HepG2 (cell line): ENCODE measurements around the gene RNF13.

Experiments
- CC2D1A ChIP-seq: sonication (generic); formaldehyde crosslinking; IDR thresholded peaks from 2 replicates; pipeline ENCODE4 v1.8.1; 2023; ENCODE audit warnings: mild to moderate bottlenecking, missing genetic modification reagents
- CTCF ChIP-seq: sonication (generic); formaldehyde crosslinking; IDR thresholded peaks from 2 replicates; pipeline ENCODE4 v1.5.0; 2020; ENCODE audit warnings: mild to moderate bottlenecking, missing genetic modification reagents, moderate library complexity
- EZH2 ChIP-seq: conservative IDR thresholded peaks from 2 replicates; pipeline ENCODE4 v1.6.1; 2012; ENCODE audit warnings: mild to moderate bottlenecking, low read depth, low read length, moderate library complexity
- KDM3A ChIP-seq: IDR thresholded peaks from 2 replicates; pipeline ENCODE4 v1.6.1; 2018; ENCODE audit warnings: low read depth, missing compliant biosample characterization
- MXI1 ChIP-seq: IDR thresholded peaks from 3 replicates; pipeline ENCODE4 v1.6.1; 2012; ENCODE audit warnings: low read depth, low read length, inconsistent platforms, borderline replicate concordance
- POLR2A ChIP-seq, 2 experiments: IDR thresholded peaks; 2 replicates each; pipeline ENCODE4 v1.6.1; 2011; ENCODE audit warnings: low read depth in 2 of 2, low read length in 2 of 2, mild to moderate bottlenecking in 1 of 2, moderate library complexity in 1 of 2; ENCODE audit not compliant: insufficient read depth in 1 of 2
- POLR2G ChIP-seq: fragments of 200-400 bp; formaldehyde crosslinking; IDR thresholded peaks from 2 replicates; pipeline ENCODE4 v1.6.1; 2018; ENCODE audit warnings: mild to moderate bottlenecking, low read depth, low read length, moderate library complexity
- RNF2 ChIP-seq: fragments of 450-650 bp; conservative IDR thresholded peaks from 2 replicates; pipeline ENCODE4 v1.6.1; 2016; ENCODE audit warnings: low read depth
- ZNF766 ChIP-seq: sonication (generic); formaldehyde crosslinking; IDR thresholded peaks from 2 replicates; pipeline ENCODE4 v1.5.0; 2020; ENCODE audit warnings: missing genetic modification reagents, borderline replicate concordance
- TF ChIP-seq, protein P1 (sequence below): sonication (generic); formaldehyde crosslinking; IDR thresholded peaks from 2 replicates; pipeline ENCODE4 v1.5.0; 2020; ENCODE audit warnings: missing genetic modification reagents

DNA sequence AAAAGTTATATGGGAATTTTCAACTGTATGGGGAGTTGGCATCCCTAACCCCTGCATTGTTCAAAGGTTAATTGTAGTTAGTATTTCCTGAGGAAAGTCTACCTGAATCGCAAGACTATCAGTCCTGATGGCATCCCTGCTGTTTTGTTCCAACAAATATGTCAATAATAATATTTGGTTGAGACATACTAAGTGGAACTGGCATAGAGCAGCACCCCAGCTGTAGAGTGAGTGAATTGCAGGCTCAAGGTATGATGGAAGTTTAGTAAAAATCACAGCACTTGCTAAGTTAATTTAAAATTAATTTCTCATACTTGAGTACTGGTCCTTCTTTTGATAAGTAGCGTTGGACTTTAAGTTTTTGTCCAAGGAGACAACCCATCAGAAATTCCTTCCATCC is 42.8 kb upstream of the RNF13 start:
- TF ChIP-seq POLR2G (no peak), MXI1 (no peak), CC2D1A (CRISPR knock-in tag) (no peak), CTCF (CRISPR knock-in tag) (no peak), POLR2A (IDR thresholded peaks at IDR 0.05; ENCODE audit: insufficient read depth in 1 of 2, low read depth in 2 of 2, low read length in 2 of 2) (no peak), KDM3A (CRISPR knock-in tag) (no peak), EZH2 (no peak), RNF2 (no peak), ZNF766 (no peak)
- TF ChIP-seq, protein P1, sequence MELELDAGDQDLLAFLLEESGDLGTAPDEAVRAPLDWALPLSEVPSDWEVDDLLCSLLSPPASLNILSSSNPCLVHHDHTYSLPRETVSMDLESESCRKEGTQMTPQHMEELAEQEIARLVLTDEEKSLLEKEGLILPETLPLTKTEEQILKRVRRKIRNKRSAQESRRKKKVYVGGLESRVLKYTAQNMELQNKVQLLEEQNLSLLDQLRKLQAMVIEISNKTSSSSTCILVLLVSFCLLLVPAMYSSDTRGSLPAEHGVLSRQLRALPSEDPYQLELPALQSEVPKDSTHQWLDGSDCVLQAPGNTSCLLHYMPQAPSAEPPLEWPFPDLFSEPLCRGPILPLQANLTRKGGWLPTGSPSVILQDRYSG (CRISPR knock-in tag): no peak
